GM10266 (cell line): ENCODE results near the gene RCOR3.

Experiments used
- DNase-seq: peaks from one replicate; pipeline ENCODE4 v3.0.0; 2012; ENCODE audit errors: extremely low spot score
- CTCF ChIP-seq: IDR thresholded peaks from 2 replicates; pipeline ENCODE4 v1.5.1; 2012; ENCODE audit warnings: mild to moderate bottlenecking, low read depth; ENCODE audit not compliant: control insufficient read depth, insufficient read depth; ENCODE audit errors: missing control alignments

Gene RCOR3

GRCh38 chr1:211358685-211359084, 99.5 kb downstream of the RCOR3 start:
- no peak for TF ChIP-seq CTCF
- DNase-seq = no peak

GRCh38 chr1:211359876-211360275, 100.7 kb downstream of the RCOR3 start:
- no peak for DNase-seq
- no peak for TF ChIP-seq CTCF

GRCh38 chr1:211361202-211361601, 102.0 kb downstream of the RCOR3 start:
- TF ChIP-seq CTCF = no peak

More at GRCh38 chr1:211361202-211361601, 102.0 kb downstream of the RCOR3 start:
- DNase-seq = no peak
